ENCODE measurements around the gene CAMSAP2. TPM values are rescaled to one million over a fixed set of nuclear protein-coding genes. Genes with fewer than 3 reads are reported as not detected.

The CAMSAP2 gene
- total and polyA plus RNA-seq, 2 donors (not counting 3 experiments of a cell fraction or from before 2014, with no cell fraction given) = 6.7 to 45.5 TPM

DNA sequence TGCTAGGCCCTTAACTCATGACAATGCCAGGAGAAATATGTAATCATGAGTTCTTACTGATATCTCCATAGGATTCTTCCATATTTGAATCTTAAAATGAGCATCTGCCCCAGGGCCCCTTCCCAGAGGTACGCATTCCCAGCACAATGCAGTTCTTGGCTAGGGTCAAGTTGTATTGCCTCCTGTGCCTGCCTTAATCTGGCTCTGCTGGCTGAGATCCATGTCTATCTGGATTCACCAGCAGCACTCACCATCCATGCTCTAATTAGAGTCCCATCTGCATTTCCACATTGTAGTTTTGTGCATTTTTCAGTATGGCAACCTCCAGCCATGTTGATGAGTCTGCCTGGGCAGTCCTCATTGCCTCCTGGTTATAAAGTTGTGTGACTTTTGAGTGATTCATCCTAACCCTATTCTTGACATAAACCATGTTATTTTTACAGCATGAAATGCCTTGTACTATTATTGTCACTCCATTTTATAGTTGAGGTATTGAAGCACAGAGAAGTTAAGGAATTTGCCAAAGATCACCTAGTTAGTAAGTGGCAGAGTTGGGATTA, 55.9 kb downstream of the CAMSAP2 start:
- Histone ChIP-seq H3K36me3 (ENCODE audit: control insufficient read depth in 2 of 2, extremely low read depth in 1 of 2, insufficient read depth in 2 of 2, low read length in 2 of 2) (no peaks in the 10 kb centered on the region), H3K9ac (replicated peaks; ENCODE audit: extremely low read depth, insufficient read depth, low read length) (no peak overlapping the region), H3K9me3 (replicated peaks; ENCODE audit: control insufficient read depth, insufficient read depth, low read length) (no peaks in the 10 kb centered on the region), H3K4me1 (ENCODE audit: control insufficient read depth, extremely low read depth, insufficient read depth, low read length) (peaks cover 6% of the 10 kb centered on the region), H3K79me2 (ENCODE audit: control insufficient read depth, insufficient read depth, low read length) (peaks cover 68% of the 10 kb centered on the region), H3K4me3 (replicated peaks in 1 of 3; ENCODE audit: insufficient read depth in 1 of 3, low read depth in 1 of 3, low read length in 3 of 3) (no peak overlapping the region), H3K27me3 (ENCODE audit: control insufficient read depth in 2 of 2, insufficient read depth in 2 of 2, low read length in 2 of 2) (no peaks in the 10 kb centered on the region), H3K9me1 (replicated peaks; ENCODE audit: control insufficient read depth, extremely low read depth, insufficient read depth, low read length) (no peaks in the 10 kb centered on the region), H2AFZ (ENCODE audit: low read depth, low read length) (no peak overlapping the region), H4K20me1 (replicated peaks; ENCODE audit: control insufficient read depth, extremely low read depth, insufficient read depth, low read length) (peaks cover 7% of the 10 kb centered on the region), H3K27ac (ENCODE audit: insufficient read depth, low read depth, low read length) (no peak overlapping the region), H3K4me2 (ENCODE audit: insufficient read depth, low read length) (no peak overlapping the region)
- CTCF ChIA-PET = interaction anchor here (1.1 kb wide), 2 partner anchors 11 to 172 kb away, joined by 3 to 12 read pairs; no protein-coding TSS in a partner anchor
- POLR2A ChIA-PET = no interaction called here
- DNase-seq (ENCODE audit: low read depth, low spot score) = peak; percentile 18
- dilution Hi-C loops (cut with MboI; ENCODE audit: extremely low pct_ligation_motif_present, low sequenced_read_pairs) (loop anchor here (25.0 kb wide), 1 partner anchor 182 kb away; the partner anchor contains the start of gene KIF14), intact Hi-C loops (cut with micrococcal nuclease) (no loop called here)
- BruUV-seq (replicated peaks) = no TSS peak
- TF ChIP-seq POLR2AphosphoS5 (IDR thresholded peaks at IDR 0.05; ENCODE audit: insufficient read depth, low read depth, low read length) (no peak), JUN (IDR thresholded peaks at IDR 0.05; ENCODE audit: borderline replicate concordance, insufficient read depth, insufficient read length, low read depth) (no peak), POLR2A (IDR thresholded peaks at IDR 0.05; ENCODE audit: low read depth, low read length) (no peak), EZH2 (IDR thresholded peaks at IDR 0.05; ENCODE audit: borderline replicate concordance, low read depth, low read length, severe bottlenecking) (no peak), FOS (IDR thresholded peaks at IDR 0.05; ENCODE audit: borderline replicate concordance, insufficient read depth, low read length) (no peak), GATA2 (IDR thresholded peaks at IDR 0.05; ENCODE audit: insufficient read depth, insufficient read length, low read depth, low read length) (no peak), MYC (IDR thresholded peaks at IDR 0.05; ENCODE audit: low read depth, low read length) (no peak)
- TF ChIP-seq, protein P1, sequence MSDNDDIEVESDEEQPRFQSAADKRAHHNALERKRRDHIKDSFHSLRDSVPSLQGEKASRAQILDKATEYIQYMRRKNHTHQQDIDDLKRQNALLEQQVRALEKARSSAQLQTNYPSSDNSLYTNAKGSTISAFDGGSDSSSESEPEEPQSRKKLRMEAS (IDR thresholded peaks at IDR 0.05; ENCODE audit: insufficient read depth, insufficient read length) = no peak
- TF ChIP-seq, protein P2, sequence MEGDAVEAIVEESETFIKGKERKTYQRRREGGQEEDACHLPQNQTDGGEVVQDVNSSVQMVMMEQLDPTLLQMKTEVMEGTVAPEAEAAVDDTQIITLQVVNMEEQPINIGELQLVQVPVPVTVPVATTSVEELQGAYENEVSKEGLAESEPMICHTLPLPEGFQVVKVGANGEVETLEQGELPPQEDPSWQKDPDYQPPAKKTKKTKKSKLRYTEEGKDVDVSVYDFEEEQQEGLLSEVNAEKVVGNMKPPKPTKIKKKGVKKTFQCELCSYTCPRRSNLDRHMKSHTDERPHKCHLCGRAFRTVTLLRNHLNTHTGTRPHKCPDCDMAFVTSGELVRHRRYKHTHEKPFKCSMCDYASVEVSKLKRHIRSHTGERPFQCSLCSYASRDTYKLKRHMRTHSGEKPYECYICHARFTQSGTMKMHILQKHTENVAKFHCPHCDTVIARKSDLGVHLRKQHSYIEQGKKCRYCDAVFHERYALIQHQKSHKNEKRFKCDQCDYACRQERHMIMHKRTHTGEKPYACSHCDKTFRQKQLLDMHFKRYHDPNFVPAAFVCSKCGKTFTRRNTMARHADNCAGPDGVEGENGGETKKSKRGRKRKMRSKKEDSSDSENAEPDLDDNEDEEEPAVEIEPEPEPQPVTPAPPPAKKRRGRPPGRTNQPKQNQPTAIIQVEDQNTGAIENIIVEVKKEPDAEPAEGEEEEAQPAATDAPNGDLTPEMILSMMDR (IDR thresholded peaks at IDR 0.05; ENCODE audit: extremely low read depth in 1 of 2, insufficient read depth in 1 of 2, low read depth in 1 of 2, low read length in 2 of 2) = no peak
- no peak for FAIRE-seq

Measured in endothelial cell of umbilical vein (primary cell).